ENCODE measurements around the gene CAPN1. TPM values are rescaled to one million over a fixed set of nuclear protein-coding genes. Genes with fewer than 3 reads are reported as not detected.
"Not testable (repeated sequence)": the region's sequence is repeated elsewhere in the genome, so short reads cannot be mapped to it uniquely, and the experiment has no call there.

Gene CAPN1
- polyA plus RNA-seq, 2 of the 4 experiments (the other 2 are of a cell fraction): 63.7 to 93.1 TPM

DNA sequence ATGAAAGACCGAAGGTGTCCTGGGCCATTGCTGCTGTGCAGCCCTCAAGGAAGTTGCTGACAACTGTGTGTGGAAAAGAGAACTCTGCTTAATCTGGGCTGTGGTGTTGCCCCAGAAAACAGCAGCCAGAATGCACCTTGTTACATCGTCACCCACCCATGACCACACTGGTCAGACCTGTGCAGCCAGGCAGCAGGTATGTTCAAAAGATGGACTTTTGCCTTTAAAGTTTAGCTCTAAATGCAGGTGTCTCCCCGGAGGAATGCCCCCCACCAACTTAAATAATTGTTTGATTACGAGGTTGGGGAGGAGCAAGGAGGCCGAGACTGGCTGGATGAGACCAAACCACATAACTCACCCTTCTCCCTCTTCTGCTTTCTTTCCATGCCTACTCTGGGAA is 64.8 kb downstream of the CAPN1 start:
- 66% methylated on average over 5 of the region's 5 CpGs for WGBS (ENCODE audit: missing lambda C conversion rate)
- no peak for DNase-seq (ENCODE audit: low read depth in 1 of 2, low spot score in 1 of 2)
- ChIA-PET POLR2A (no interaction called here), CTCF (interaction anchor here (0.9 to 76.3 kb wide), 4 partner anchors 10 to 69 kb away, joined by 3 to 3090 read pairs (median 9); partner anchors contain the start of genes CDC42EP2, DPF2 and TIGD3)
- no peak for TF ChIP-seq FOSB (CRISPR knock-in tag; IDR thresholded peaks at IDR 0.05)
- TF ChIP-seq EP300 (IDR thresholded peaks at IDR 0.05): no peak
- no peak for TF ChIP-seq NPAS2 (CRISPR knock-in tag; IDR thresholded peaks at IDR 0.05; ENCODE audit: borderline replicate concordance)
- TF ChIP-seq, protein P1, sequence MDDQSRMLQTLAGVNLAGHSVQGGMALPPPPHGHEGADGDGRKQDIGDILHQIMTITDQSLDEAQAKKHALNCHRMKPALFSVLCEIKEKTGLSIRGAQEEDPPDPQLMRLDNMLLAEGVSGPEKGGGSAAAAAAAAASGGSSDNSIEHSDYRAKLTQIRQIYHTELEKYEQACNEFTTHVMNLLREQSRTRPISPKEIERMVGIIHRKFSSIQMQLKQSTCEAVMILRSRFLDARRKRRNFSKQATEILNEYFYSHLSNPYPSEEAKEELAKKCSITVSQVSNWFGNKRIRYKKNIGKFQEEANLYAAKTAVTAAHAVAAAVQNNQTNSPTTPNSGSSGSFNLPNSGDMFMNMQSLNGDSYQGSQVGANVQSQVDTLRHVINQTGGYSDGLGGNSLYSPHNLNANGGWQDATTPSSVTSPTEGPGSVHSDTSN (IDR thresholded peaks at IDR 0.05): no peak
- TF ChIP-seq NFE2L2 (conservative IDR thresholded peaks at IDR 0.05; ENCODE audit: low read length): no peak
- TF ChIP-seq, protein P2, sequence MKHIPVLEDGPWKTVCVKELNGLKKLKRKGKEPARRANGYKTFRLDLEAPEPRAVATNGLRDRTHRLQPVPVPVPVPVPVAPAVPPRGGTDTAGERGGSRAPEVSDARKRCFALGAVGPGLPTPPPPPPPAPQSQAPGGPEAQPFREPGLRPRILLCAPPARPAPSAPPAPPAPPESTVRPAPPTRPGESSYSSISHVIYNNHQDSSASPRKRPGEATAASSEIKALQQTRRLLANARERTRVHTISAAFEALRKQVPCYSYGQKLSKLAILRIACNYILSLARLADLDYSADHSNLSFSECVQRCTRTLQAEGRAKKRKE (CRISPR knock-in tag; IDR thresholded peaks at IDR 0.05; ENCODE audit: low read depth): no peak
- no peak for TF ChIP-seq CHD2 (IDR thresholded peaks at IDR 0.05; ENCODE audit: low read length, partially characterized antibody)
- no peak for TF ChIP-seq KDM1A (IDR thresholded peaks at IDR 0.05; ENCODE audit: low read depth)
- no peak for TF ChIP-seq RFX5 (IDR thresholded peaks at IDR 0.05)
- TF ChIP-seq CBX2 (IDR thresholded peaks at IDR 0.05; ENCODE audit: borderline replicate concordance, low read depth): no peak
- no peak for TF ChIP-seq ZC3H11A (IDR thresholded peaks at IDR 0.05)
- TF ChIP-seq MYC (IDR thresholded peaks at IDR 0.05; ENCODE audit: borderline replicate concordance, low read length): no peak
- TF ChIP-seq ZSCAN20 (CRISPR knock-in tag; IDR thresholded peaks at IDR 0.05): no peak
- TF ChIP-seq, protein P3, sequence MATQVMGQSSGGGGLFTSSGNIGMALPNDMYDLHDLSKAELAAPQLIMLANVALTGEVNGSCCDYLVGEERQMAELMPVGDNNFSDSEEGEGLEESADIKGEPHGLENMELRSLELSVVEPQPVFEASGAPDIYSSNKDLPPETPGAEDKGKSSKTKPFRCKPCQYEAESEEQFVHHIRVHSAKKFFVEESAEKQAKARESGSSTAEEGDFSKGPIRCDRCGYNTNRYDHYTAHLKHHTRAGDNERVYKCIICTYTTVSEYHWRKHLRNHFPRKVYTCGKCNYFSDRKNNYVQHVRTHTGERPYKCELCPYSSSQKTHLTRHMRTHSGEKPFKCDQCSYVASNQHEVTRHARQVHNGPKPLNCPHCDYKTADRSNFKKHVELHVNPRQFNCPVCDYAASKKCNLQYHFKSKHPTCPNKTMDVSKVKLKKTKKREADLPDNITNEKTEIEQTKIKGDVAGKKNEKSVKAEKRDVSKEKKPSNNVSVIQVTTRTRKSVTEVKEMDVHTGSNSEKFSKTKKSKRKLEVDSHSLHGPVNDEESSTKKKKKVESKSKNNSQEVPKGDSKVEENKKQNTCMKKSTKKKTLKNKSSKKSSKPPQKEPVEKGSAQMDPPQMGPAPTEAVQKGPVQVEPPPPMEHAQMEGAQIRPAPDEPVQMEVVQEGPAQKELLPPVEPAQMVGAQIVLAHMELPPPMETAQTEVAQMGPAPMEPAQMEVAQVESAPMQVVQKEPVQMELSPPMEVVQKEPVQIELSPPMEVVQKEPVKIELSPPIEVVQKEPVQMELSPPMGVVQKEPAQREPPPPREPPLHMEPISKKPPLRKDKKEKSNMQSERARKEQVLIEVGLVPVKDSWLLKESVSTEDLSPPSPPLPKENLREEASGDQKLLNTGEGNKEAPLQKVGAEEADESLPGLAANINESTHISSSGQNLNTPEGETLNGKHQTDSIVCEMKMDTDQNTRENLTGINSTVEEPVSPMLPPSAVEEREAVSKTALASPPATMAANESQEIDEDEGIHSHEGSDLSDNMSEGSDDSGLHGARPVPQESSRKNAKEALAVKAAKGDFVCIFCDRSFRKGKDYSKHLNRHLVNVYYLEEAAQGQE (IDR thresholded peaks at IDR 0.05): no peak
- H3K4me2 ChIP-seq: no peak overlapping the region
- H3K27ac ChIP-seq: no peak overlapping the region
- H3K9me3 ChIP-seq: no peaks in the 10 kb centered on the region; the same call in 2 of the 3 replicates
- no peak for FAIRE-seq
- H3K4me1 ChIP-seq: no peaks in the 10 kb centered on the region
- H3K4me3 ChIP-seq: no peak overlapping the region
- no peak for ATAC-seq

DNA sequence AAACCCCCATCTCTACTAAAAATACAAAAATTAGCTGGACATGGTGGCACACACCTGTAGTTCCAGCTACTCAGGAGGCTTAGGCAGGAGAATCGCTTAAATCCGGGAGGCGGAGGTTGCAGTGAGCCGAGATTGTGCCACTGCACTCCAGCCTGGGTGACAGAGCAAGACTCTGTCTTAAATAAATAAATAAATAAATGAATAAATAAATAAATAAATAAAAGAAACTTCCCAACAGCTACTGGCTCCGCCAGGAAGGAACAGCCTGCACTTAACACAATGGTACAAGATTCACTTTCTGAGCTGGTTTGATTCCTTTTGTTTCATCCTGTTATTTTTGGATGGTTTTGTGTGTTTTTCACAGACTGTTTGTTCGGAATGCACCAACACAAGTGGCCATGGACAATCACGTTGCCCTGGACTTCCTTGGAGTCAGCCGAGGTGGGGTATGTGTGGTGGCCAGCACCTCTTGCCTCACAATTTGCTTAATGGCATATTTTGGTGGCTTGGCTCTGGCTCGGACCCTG is 66.5 kb downstream of the CAPN1 start:
- FAIRE-seq; H3K4me2 ChIP-seq; ATAC-seq; H3K4me3 ChIP-seq; H3K4me1 ChIP-seq; H3K27ac ChIP-seq; H3K9me3 ChIP-seq; POLR2A ChIA-PET; DNase-seq (ENCODE audit: low read depth in 1 of 2, low spot score in 1 of 2): not testable (repeated sequence)
- WGBS (ENCODE audit: missing lambda C conversion rate): 79% methylated on average over 9 of the region's 9 CpGs
- CTCF ChIA-PET: interaction anchor here (1.2 to 76.3 kb wide), 6 partner anchors 19 to 138 kb away, joined by 3 to 3090 read pairs (median 6); partner anchors contain the start of genes CDC42EP2, DPF2 and TIGD3
- TF ChIP-seq ZC3H11A (IDR thresholded peaks at IDR 0.05): peak; percentile 95

DNA sequence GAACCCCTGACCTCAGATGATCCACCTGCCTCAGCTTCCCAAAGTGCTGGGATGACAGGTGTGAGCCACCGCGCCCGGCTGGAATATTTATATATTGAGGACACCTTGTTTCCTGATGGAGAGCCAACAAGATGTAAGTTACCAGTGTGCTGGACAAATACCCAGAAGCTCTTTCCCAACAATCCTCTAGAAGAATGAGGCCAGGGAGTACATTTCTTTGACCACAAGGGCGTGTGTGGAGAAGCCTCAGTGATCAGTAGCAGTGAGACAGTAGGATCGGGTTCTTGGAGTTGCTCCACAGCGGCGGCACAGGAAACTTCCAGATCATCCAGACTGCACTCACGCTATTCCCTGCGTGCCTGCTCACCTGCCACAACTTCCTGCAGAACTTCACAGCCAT is 69.7 kb downstream of the CAPN1 start:
- ChIA-PET POLR2A (no interaction called here), CTCF (interaction anchor here (0.9 to 76.3 kb wide), 11 partner anchors 11 to 116 kb away, joined by 3 to 3090 read pairs (median 6); partner anchors contain the start of genes CDC42EP2, DPF2, POLA2 and TIGD3)
- no peak for DNase-seq (ENCODE audit: low read depth in 1 of 2, low spot score in 1 of 2)
- TF ChIP-seq FOXS1 (CRISPR knock-in tag; IDR thresholded peaks at IDR 0.05) (no peak), CHD4 (IDR thresholded peaks at IDR 0.05; ENCODE audit: borderline replicate concordance) (no peak), CBX8 (IDR thresholded peaks at IDR 0.05) (no peak)
- H3K4me2 ChIP-seq: no peak overlapping the region
- no peak for FAIRE-seq
- ATAC-seq: 0 out of 6 replicates have a peak, but pooled peaks of 1 of the 2 experiments have one; percentile 5
- H3K4me1 ChIP-seq: no peaks in the 10 kb centered on the region
- no peak overlapping the region for H3K4me3 ChIP-seq
- H3K9me3 ChIP-seq: no peaks in the 10 kb centered on the region
- 83% methylated on average over 9 of the region's 9 CpGs for WGBS (ENCODE audit: missing lambda C conversion rate)
- H3K27ac ChIP-seq: no peak overlapping the region

Data from A549 (cell line).